Measurements from ENCODE around the gene HOXC11.

DNA sequence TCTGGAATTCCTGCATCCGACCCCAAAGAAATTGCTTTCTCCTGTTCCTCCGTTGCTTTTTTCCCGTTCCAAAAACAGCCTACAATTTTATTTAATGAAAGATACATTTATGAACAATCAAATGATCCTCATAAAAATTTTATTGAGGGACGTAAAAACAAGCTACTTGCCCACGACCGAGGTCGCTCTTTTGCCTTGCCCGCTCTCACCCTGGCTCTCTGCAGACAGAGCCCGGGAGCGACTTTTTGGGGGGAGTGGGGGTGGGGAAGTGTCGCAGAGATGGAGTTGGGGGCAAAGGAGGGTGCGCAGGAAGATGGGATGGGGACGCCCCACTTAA, 25.9 kb downstream of the HOXC11 start:
- TF ChIP-seq, protein P1, sequence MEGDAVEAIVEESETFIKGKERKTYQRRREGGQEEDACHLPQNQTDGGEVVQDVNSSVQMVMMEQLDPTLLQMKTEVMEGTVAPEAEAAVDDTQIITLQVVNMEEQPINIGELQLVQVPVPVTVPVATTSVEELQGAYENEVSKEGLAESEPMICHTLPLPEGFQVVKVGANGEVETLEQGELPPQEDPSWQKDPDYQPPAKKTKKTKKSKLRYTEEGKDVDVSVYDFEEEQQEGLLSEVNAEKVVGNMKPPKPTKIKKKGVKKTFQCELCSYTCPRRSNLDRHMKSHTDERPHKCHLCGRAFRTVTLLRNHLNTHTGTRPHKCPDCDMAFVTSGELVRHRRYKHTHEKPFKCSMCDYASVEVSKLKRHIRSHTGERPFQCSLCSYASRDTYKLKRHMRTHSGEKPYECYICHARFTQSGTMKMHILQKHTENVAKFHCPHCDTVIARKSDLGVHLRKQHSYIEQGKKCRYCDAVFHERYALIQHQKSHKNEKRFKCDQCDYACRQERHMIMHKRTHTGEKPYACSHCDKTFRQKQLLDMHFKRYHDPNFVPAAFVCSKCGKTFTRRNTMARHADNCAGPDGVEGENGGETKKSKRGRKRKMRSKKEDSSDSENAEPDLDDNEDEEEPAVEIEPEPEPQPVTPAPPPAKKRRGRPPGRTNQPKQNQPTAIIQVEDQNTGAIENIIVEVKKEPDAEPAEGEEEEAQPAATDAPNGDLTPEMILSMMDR (IDR thresholded peaks at IDR 0.05): no peak
- TF ChIP-seq POLR2A (IDR thresholded peaks at IDR 0.05): no peak
